Inflammatory macrophage (primary cell): ENCODE data around the gene ZNF594.
"Not testable (repeated sequence)": the region's sequence is repeated elsewhere in the genome, so short reads cannot be mapped to it uniquely, and the experiment has no call there.

Source experiments
- DNase-seq, 2 donors: peaks; one replicate each; pipeline ENCODE4 v3.0.0-alpha.2; 2020 to 2022

The ZNF594 gene

GRCh38 chr17:5201011-5201410 is 9.3 kb upstream of the ZNF594 start:
- DNase-seq: no peak

DNA sequence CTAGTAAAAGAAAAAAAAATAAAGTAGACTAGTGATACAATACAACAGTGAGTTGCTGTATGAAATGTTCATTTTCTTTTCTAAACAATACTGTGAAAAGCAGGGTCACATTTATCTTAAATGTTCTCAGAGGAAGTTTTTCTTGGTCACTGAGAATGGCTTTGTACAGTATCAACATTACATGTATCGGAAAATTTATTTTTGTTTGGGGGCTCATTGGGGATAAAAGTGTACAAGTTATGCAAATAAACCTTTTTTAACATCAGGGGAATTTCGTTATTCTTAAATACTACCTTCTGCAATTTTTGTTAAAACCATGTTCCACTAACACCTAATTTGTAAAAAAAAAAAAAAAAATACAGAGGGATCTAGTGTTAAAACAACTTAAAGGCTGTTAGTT is 8.7 kb upstream of the ZNF594 start:
- DNase-seq: no peak

GRCh38 chr17:5198472-5198871 is 6.8 kb upstream of the ZNF594 start:
- DNase-seq: no peak

- no peak for DNase-seq
Measured at GRCh38 chr17:5194346-5194745, 2.7 kb upstream of the ZNF594 start.

- DNase-seq: no peak
Measured at GRCh38 chr17:5184288-5184687, 7.4 kb downstream of the ZNF594 start.

- DNase-seq: no peak
Measured at GRCh38 chr17:5183410-5183793, 8.3 kb downstream of the ZNF594 start.

DNA sequence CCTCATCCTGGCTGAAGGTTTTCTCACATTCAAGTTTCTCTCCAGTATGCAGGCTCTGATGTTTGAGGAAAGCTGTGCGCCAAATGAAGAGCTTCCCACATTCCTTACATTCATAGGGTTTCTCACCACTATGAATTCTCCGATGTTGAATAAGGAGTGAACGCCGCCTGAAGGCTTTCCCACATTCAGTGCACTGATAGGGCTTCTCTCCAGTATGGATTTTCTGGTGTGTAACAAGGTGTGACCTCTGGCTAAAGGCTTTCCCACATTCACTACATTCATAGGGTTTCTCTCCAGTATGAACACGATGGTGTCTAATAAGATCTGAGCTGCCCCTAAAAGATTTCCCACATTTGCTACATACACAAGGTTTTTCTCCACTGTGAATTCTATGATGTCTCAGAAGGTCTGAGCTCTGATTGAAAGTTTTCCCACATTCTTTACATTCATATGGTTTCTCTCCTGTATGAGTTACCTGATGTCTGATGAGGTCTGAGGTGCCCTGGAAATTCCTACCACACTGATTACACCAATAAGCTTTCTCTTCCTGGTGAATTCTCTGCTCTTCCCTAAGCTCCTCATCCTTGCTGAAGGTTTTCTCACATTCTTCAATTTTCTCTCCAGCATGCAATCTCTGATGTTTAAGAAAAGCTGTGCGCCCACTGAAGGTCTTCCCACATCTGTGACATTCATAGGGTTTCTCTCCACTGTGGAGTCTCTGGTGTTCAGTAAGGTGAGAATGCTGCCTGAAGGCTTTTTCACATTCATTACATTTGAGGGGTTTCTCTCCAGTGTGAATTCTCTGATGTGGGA is 8.9 kb downstream of the ZNF594 start:
- DNase-seq: no peak

DNA sequence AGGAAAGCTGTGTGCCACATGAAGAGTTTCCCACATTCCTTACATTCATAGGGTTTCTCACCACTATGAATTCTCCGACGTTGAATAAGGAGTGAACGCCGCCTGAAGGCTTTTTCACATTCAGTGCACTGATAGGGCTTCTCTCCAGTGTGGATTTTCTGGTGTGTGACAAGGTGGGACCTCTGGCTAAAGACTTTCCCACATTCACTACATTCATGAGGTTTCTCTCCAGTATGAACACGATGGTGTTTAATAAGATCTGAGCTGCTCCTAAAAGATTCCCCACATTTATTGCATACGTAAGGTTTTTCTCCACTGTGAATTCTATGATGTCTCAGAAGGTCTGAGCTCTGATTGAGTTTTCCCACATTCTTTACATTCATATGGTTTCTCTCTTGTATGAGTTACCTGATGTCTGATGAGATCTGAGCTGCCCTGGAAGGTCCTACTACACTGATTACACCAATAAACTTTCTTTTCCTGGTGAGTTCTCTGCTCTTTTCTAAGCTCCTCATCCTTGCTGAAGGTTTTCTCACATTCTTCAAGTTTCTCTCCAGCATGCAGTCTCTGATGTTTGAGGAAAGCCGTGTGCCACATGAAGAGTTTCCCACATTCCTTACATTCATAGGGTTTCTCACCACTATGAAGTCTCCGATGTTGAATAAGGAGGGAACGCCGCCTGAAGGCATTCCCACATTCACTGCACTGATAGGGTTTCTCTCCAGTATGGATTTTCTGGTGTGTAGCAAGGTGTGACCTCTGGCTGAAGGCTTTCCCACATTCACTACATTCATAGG is 10.0 kb downstream of the ZNF594 start:
- DNase-seq: no peak

DNA sequence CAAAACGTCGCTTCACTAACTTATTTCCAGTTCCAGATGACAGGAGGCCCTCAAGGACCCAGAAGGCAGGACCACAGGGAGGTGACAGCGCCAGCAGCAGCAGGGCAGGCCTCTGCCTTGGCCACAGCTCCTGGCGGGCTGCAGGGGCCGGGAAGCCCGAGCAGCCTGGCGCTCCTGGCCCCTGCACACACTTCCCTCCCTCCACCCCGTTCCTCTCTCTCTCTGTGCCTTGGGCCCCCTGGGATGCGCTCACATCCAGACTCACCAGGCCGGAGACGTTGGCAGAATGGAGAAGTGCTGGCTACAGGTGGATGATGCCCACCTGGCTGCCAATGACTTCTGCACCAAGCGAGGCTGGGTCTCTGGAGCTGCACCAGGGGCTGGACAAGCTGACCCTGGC is 12.7 kb downstream of the ZNF594 start:
- DNase-seq: no peak

- DNase-seq: not testable (repeated sequence)
Measured at GRCh38 chr17:5175027-5175426, 16.6 kb downstream of the ZNF594 start.

GRCh38 chr17:5165791-5166564 is 25.7 kb downstream of the ZNF594 start:
- peak; percentile 81 to 85 for DNase-seq

DNA sequence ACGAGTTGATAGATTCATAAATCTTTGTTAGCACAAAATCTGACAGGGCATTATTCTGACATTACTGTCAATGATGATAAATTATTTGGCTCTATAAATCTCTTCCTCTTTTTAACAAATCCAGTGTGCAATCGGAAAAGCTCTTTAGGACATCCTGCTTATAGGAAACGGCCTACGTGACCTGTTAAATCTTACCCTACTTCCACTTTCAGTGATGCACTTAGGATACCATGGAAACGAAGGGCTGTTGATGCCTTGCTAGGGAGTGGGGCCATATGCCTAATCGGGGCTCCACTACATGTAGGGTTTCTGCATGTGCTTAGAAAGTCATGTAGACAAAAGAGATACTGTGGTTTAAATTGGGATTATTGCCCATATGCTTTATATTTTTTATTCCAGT is 27.2 kb downstream of the ZNF594 start:
- peak; percentile 43 to 76 for DNase-seq

- not testable (repeated sequence) for DNase-seq
Measured at GRCh38 chr17:5161793-5162192, 29.9 kb downstream of the ZNF594 start.

DNA sequence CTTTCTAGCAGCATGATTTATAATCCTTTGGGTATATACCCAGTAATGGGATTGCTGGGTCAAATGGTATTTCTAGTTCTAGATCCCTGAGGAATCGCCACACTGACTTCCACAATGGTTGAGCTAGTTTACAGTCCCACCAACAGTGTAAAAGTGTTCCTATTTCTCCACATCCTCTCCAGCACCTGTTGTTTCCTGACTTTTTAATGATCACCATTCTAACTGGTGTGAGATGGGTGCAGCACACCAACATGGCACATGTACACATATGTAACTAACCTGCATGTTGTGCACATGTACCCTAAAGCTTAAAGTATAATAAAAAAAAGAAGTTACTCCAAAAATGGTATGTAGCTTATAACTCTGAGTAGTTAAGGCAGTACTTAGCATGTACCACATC is 31.0 kb downstream of the ZNF594 start:
- DNase-seq: not testable (repeated sequence)

- DNase-seq: not testable (repeated sequence)
Measured at GRCh38 chr17:5146122-5146521, 45.5 kb downstream of the ZNF594 start.

DNA sequence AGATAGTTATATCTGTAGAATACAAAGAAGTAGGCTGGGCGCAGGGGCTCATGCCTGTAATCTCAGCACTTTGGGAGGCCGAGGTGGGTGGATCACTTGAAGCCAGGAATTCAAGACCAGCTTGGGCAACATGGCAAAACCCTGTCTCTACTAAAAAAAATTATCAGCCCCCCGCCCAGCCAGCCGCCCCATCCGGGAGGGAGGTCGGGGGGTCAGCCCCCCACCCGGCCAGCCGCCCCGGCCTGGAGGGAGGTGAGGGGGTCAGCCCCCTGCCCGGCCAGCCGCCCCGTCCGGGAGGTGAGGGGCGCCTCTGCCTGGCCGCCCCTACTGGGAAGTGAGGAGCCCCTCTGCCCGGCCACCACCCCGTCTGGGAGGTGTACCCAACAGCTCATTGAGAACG is 48.8 kb downstream of the ZNF594 start:
- DNase-seq: not testable (repeated sequence)

DNA sequence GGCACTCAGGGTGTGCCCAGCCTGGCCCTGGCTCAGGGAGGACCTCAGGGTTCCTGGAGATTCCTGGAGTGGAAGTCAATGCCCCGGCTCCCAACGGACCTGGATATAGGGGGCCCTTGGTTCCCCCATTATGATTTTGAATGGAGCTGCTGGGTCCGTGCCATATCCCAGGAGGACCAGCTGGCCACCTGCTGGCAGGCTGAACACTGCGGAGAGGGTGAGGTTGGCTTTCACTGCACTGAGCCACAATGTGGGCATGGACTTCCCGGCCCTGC is 52.3 kb downstream of the ZNF594 start:
- no peak for DNase-seq

DNA sequence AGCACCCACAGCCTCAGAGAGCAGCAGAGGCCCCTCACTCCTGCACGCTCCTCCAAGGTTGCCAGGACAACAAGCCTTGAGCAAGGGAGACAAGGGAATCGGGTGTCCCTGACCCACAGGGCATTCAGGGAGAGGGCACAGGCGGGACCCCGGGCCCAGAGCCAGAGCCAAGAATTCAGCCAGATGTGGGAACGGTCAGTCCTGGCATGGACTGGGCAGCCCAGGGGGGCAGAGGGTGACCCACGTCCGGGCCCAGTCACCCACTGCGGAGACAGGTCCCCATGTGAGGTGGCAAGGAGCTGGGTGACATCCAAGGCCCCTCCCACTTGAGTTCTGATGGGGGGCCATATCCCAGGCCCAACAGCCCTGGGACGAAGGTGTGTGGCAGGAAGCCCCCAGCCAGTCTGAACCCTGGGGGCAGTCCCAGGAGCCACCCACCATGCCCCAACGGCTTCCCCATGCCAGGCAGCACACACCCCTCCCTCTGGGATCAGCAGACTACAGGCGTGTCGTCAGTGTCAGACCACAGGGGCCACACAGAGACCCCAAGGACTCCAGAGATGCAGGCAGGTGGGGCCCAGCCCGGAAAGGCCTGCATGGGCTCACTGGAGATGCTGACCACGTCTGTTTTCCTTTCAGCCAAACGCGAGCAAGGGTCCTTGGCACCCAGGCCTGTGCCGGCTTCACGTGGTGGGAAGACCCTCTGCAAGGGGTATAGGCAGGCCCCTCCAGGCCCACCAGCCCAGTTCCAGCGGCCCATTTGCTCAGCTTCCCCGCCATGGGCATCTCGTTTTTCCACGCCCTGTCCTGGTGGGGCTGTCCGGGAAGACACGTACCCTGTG is 52.8 kb downstream of the ZNF594 start:
- DNase-seq: no peak

DNA sequence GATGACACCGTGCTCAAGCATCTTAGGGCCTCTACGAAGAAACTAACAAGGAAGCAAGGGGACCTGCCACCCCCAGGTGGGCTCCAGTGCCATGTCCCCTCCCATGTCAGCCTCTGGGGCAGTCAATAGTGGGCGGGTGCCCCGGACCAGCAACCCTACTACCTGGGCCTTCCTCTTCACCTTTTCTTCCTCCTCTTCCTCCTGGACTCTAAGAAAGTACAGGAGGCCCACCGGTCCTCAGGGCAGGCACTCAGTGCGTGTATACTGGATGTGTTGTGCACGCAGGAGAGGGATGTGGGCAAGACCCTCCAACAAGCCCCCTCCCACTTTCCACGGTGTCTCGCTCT is 53.5 kb downstream of the ZNF594 start:
- DNase-seq: not testable (repeated sequence)

DNA sequence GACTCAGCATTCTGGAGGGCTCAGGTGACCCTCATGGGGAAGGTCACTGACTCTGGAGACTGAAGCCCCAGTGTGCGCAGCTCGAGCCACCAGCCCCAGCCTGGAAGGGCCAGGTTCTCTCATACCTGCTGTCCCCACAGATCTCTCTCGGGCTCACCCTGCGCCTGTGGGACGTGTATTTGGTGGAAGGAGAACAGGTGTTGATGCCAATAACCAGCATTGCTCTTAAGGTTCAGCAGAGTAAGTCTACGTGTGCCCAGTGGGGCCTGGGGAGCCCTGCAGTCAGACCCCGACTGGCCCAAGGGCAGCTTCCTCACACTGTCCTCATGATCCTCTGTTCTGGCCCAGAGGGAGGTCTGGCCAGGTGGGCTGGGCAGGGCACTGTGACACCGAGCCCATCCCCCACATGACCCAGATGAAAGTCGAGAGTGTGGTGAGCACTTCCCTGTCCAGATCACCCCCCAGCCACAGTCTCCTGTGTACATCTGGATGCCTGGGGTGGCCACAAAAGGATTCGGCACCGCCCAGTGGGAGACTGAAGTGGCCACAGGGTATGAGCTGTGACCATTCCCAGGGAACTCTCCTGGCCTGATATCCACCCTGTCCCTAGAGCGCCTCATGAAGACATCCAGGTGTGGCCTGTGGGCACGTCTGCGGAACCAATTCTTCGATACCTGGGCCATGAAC is 54.0 kb downstream of the ZNF594 start:
- DNase-seq: not testable (repeated sequence)

DNA sequence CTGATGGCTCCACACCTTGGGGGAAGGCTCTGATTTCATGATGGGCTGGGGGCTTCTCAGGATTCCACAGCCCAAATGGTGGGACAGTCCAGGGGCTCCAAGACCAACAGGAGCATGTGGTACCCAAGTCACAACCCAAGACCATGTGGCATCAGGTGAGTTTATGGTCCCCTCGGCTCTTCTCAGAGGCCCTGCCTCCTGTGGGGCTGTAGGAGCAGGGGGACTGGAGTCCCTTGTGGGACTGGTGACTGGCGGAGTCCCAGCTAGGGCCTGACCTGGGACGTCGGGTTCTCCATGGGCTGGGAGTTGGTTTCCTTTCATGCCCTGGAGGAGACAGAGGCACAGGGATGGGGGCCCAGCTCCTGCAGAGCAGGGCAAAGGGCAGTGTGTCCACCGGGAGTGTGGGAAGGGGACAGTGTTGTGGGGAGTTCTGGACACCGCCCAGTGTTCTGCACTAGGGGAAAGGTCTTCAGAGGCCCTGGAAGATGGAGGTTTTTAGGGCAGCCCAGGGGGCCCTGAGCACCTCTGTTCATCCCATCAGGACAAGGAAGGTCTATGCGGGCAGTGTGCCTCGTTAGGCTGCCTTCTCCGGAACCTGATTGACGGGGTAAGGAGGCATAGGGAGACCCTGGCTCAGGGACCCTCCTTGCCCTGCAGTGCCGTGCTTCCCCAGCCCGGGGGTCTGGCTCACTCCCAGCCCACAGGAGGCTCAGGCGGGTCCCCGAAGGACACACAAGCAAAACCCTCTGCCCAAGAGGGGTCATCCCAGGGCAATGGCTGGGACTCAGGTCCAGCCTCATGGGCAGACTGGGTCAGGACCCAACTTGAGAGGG is 54.9 kb downstream of the ZNF594 start:
- not testable (repeated sequence) for DNase-seq
